ENCODE results near the gene TTC12.
A peak's percentile ranks its signal among the peaks of the same experiment; 100 is the strongest.
"Not testable (repeated sequence)": the region's sequence is repeated elsewhere in the genome, so short reads cannot be mapped to it uniquely, and the experiment has no call there.

Gene TTC12

GRCh38 chr11:113293936-113294335 is 20.4 kb upstream of the TTC12 start:
- FAIRE-seq, result no peak
- TF ChIP-seq POLR2A (IDR thresholded peaks at IDR 0.05; ENCODE audit: low read depth, low read length) (no peak), PAX5 (IDR thresholded peaks at IDR 0.05; ENCODE audit: insufficient read depth, low read length, severe bottlenecking) (no peak), POLR2AphosphoS5 (IDR thresholded peaks at IDR 0.05; ENCODE audit: low read depth, low read length) (no peak), SPI1 (IDR thresholded peaks at IDR 0.05; ENCODE audit: low read depth, low read length) (no peak), TAF1 (IDR thresholded peaks at IDR 0.05; ENCODE audit: low read depth, low read length) (no peak), POU2F2 (IDR thresholded peaks at IDR 0.05; ENCODE audit: low read depth, low read length) (no peak)
- DNase-seq (ENCODE audit: insufficient read length, low spot score), result no peak

GRCh38 chr11:113295993-113296392 is 18.4 kb upstream of the TTC12 start:
- FAIRE-seq (no peak), DNase-seq (ENCODE audit: insufficient read length, low spot score) (no peak)
- TF ChIP-seq PAX5 (IDR thresholded peaks at IDR 0.05; ENCODE audit: insufficient read depth, low read length, severe bottlenecking) (no peak), POLR2AphosphoS5 (IDR thresholded peaks at IDR 0.05; ENCODE audit: low read depth, low read length) (no peak), POU2F2 (IDR thresholded peaks at IDR 0.05; ENCODE audit: low read depth, low read length) (no peak), TAF1 (IDR thresholded peaks at IDR 0.05; ENCODE audit: low read depth, low read length) (no peak), SPI1 (IDR thresholded peaks at IDR 0.05; ENCODE audit: low read depth, low read length) (no peak), POLR2A (IDR thresholded peaks at IDR 0.05; ENCODE audit: low read depth, low read length) (no peak)

GRCh38 chr11:113296447-113297205 is 17.8 kb upstream of the TTC12 start:
- FAIRE-seq (no peak), DNase-seq (ENCODE audit: insufficient read length, low spot score) (no peak)

GRCh38 chr11:113298496-113298895 is 15.9 kb upstream of the TTC12 start:
- FAIRE-seq; DNase-seq (ENCODE audit: insufficient read length, low spot score): not testable (repeated sequence)

More at GRCh38 chr11:113296447-113297205, 17.8 kb upstream of the TTC12 start:
- TF ChIP-seq SPI1 (IDR thresholded peaks at IDR 0.05; ENCODE audit: low read depth, low read length) (no peak), POU2F2 (IDR thresholded peaks at IDR 0.05; ENCODE audit: low read depth, low read length) (no peak), TAF1 (IDR thresholded peaks at IDR 0.05; ENCODE audit: low read depth, low read length) (no peak), POLR2A (IDR thresholded peaks at IDR 0.05; ENCODE audit: low read depth, low read length) (no peak), PAX5 (IDR thresholded peaks at IDR 0.05; ENCODE audit: insufficient read depth, low read length, severe bottlenecking) (no peak), POLR2AphosphoS5 (IDR thresholded peaks at IDR 0.05; ENCODE audit: low read depth, low read length) (no peak)

GRCh38 chr11:113304916-113305315 is 9.5 kb upstream of the TTC12 start:
- TF ChIP-seq SPI1 (IDR thresholded peaks at IDR 0.05; ENCODE audit: low read depth, low read length) (no peak), POLR2A (IDR thresholded peaks at IDR 0.05; ENCODE audit: low read depth, low read length) (no peak), TAF1 (IDR thresholded peaks at IDR 0.05; ENCODE audit: low read depth, low read length) (no peak), PAX5 (IDR thresholded peaks at IDR 0.05; ENCODE audit: insufficient read depth, low read length, severe bottlenecking) (no peak), POLR2AphosphoS5 (IDR thresholded peaks at IDR 0.05; ENCODE audit: low read depth, low read length) (no peak)
- FAIRE-seq, result no peak
- DNase-seq (ENCODE audit: insufficient read length, low spot score), result no peak

- TF ChIP-seq SPI1 (IDR thresholded peaks at IDR 0.05; ENCODE audit: low read depth, low read length) (no peak), TAF1 (IDR thresholded peaks at IDR 0.05; ENCODE audit: low read depth, low read length) (no peak), POU2F2 (IDR thresholded peaks at IDR 0.05; ENCODE audit: low read depth, low read length) (no peak), PAX5 (IDR thresholded peaks at IDR 0.05; ENCODE audit: insufficient read depth, low read length, severe bottlenecking) (no peak), POLR2A (IDR thresholded peaks at IDR 0.05; ENCODE audit: low read depth, low read length) (no peak), POLR2AphosphoS5 (IDR thresholded peaks at IDR 0.05; ENCODE audit: low read depth, low read length) (no peak)
- DNase-seq (ENCODE audit: insufficient read length, low spot score) (peak; percentile 46), FAIRE-seq (peak; percentile 98)
These were observed 8.7 kb upstream of the TTC12 start for GRCh38 chr11:113305440-113306336.

DNA sequence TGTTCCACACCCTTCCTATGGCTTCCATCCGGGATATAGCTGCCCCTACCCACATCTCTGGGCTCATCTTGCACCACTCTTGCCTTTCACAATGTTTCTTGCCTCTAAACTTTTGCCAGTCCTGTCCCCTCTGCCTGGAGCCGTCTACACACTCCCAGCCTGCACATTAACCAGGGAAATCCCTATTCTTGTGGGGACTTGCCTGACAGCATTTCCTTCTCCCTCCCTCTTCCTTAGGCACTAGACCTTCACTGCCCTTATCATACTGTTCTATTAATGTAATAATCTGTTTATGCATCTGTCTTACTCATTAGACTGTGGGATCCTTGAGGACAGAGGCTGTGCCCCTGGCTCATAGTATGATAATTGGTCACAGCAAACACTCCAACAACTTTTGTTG is 5.8 kb upstream of the TTC12 start:
- DNase-seq (ENCODE audit: insufficient read length, low spot score), result no peak
- TF ChIP-seq POLR2AphosphoS5 (IDR thresholded peaks at IDR 0.05; ENCODE audit: low read depth, low read length) (no peak), POU2F2 (IDR thresholded peaks at IDR 0.05; ENCODE audit: low read depth, low read length) (no peak), PAX5 (IDR thresholded peaks at IDR 0.05; ENCODE audit: insufficient read depth, low read length, severe bottlenecking) (no peak), POLR2A (IDR thresholded peaks at IDR 0.05; ENCODE audit: low read depth, low read length) (no peak), TAF1 (IDR thresholded peaks at IDR 0.05; ENCODE audit: low read depth, low read length) (no peak), SPI1 (IDR thresholded peaks at IDR 0.05; ENCODE audit: low read depth, low read length) (no peak)
- FAIRE-seq, result no peak

DNA sequence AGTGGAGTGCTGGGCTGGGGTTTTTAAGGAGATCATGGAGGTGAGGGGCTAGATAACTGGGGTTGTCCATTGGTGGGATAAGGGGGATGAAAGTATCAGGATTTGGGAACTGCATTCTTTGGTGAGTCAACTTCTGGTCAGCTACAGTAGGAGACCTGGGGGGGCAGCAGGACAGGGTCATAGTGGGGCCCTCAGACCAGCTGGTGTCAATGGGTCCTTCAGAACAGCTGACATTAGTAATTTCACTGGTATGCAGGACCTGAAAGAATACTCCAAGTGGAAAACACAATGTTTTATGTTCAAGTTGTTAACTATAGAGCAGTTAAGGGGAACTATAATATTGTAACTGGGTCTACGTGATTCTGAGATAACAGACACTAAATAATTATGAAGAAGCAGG is 2.8 kb upstream of the TTC12 start:
- FAIRE-seq (no peak), DNase-seq (ENCODE audit: insufficient read length, low spot score) (no peak)
- no peak for TF ChIP-seq PAX5 (IDR thresholded peaks at IDR 0.05; ENCODE audit: insufficient read depth, low read length, severe bottlenecking)
- no peak for TF ChIP-seq POU2F2 (IDR thresholded peaks at IDR 0.05; ENCODE audit: low read depth, low read length)
- no peak for TF ChIP-seq TAF1 (IDR thresholded peaks at IDR 0.05; ENCODE audit: low read depth, low read length)

DNA sequence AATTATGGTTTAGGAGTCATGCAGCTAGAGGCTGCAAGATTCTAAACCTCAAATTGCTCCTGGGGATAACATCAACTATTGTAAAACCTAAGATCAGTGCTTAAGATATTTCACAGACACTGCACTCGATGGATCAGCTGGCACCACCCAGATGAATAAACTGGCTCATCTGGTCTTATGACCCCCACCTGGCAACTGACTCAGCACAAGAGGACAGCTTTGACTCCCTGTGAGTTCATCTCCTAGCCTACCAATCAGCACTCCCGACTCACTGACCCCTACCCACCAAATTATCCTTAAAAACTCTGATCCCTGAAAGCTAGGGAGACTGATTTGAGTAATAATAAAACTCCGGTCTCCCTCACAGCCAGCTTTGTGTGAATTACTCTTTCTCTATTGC is 782 bp upstream of the TTC12 start:
- no peak for FAIRE-seq
- TF ChIP-seq POU2F2 (IDR thresholded peaks at IDR 0.05; ENCODE audit: low read depth, low read length) (no peak), POLR2AphosphoS5 (IDR thresholded peaks at IDR 0.05; ENCODE audit: low read depth, low read length) (no peak), POLR2A (IDR thresholded peaks at IDR 0.05; ENCODE audit: low read depth, low read length) (no peak), TAF1 (IDR thresholded peaks at IDR 0.05; ENCODE audit: low read depth, low read length) (no peak), PAX5 (IDR thresholded peaks at IDR 0.05; ENCODE audit: insufficient read depth, low read length, severe bottlenecking) (no peak), SPI1 (IDR thresholded peaks at IDR 0.05; ENCODE audit: low read depth, low read length) (no peak)
- DNase-seq (ENCODE audit: insufficient read length, low spot score), result no peak

Measured in GM12891 (cell line).